ENCODE data around the gene HDAC1.

DNA sequence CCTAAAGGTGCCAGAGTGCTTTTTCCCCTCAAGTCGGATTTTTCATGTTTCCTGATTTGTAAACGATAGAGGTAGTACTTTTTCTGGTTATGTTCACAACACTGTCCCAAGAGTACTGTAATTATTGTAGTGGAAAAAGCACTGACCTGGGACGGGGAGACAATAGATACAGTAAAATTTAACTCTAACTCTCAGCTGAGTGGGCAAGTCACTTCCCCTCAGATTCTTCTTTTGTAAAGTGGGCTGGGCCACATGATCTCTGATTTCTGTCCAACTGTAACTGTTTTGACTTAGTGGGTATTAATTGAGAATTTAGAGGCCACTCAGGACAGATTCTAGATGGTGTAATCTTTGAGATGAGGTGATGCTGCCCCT is 25.0 kb downstream of the HDAC1 start:
- no peak for TF ChIP-seq MAZ (IDR thresholded peaks at IDR 0.05; ENCODE audit: borderline replicate concordance, low read depth, low read length)
- no peak for TF ChIP-seq POLR2A (IDR thresholded peaks at IDR 0.05; ENCODE audit: low read depth, low read length)
- TF ChIP-seq, protein P1, sequence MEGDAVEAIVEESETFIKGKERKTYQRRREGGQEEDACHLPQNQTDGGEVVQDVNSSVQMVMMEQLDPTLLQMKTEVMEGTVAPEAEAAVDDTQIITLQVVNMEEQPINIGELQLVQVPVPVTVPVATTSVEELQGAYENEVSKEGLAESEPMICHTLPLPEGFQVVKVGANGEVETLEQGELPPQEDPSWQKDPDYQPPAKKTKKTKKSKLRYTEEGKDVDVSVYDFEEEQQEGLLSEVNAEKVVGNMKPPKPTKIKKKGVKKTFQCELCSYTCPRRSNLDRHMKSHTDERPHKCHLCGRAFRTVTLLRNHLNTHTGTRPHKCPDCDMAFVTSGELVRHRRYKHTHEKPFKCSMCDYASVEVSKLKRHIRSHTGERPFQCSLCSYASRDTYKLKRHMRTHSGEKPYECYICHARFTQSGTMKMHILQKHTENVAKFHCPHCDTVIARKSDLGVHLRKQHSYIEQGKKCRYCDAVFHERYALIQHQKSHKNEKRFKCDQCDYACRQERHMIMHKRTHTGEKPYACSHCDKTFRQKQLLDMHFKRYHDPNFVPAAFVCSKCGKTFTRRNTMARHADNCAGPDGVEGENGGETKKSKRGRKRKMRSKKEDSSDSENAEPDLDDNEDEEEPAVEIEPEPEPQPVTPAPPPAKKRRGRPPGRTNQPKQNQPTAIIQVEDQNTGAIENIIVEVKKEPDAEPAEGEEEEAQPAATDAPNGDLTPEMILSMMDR (conservative IDR thresholded peaks at IDR 0.05; ENCODE audit: low read depth, low read length), result no peak
- TF ChIP-seq, protein P2, sequence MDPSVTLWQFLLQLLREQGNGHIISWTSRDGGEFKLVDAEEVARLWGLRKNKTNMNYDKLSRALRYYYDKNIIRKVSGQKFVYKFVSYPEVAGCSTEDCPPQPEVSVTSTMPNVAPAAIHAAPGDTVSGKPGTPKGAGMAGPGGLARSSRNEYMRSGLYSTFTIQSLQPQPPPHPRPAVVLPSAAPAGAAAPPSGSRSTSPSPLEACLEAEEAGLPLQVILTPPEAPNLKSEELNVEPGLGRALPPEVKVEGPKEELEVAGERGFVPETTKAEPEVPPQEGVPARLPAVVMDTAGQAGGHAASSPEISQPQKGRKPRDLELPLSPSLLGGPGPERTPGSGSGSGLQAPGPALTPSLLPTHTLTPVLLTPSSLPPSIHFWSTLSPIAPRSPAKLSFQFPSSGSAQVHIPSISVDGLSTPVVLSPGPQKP (IDR thresholded peaks at IDR 0.05; ENCODE audit: borderline replicate concordance, low read depth, low read length), result no peak
- no peak for TF ChIP-seq CEBPB (IDR thresholded peaks at IDR 0.05; ENCODE audit: low read depth, low read length)
- no peak for TF ChIP-seq RAD21 (IDR thresholded peaks at IDR 0.05; ENCODE audit: low read length)
- no peak for TF ChIP-seq MAFK (IDR thresholded peaks at IDR 0.05; ENCODE audit: low read depth, low read length)

Data from IMR-90 (cell line).